HUES6 (cell line): Measurements from ENCODE around the gene FAM216A.
"Not testable (repeated sequence)": the region's sequence is repeated elsewhere in the genome, so short reads cannot be mapped to it uniquely, and the experiment has no call there.

Experiments used
- H3K27ac ChIP-seq: 2 replicates; pipeline ENCODE4 v1.7.0; 2013; ENCODE audit warnings: low read depth, mild to moderate bottlenecking, low read length, inconsistent platforms
- H3K27me3 ChIP-seq: 2 replicates; pipeline ENCODE4 v1.6.1; 2013; ENCODE audit warnings: low read length; ENCODE audit not compliant: control insufficient read depth, insufficient read depth
- H3K36me3 ChIP-seq: 2 replicates; pipeline ENCODE4 v1.6.1; 2013; ENCODE audit warnings: low read length; ENCODE audit not compliant: control insufficient read depth, insufficient read depth
- H3K4me1 ChIP-seq: 2 replicates; pipeline ENCODE4 v1.6.1; 2013; ENCODE audit warnings: low read length; ENCODE audit not compliant: control insufficient read depth, insufficient read depth
- H3K4me3 ChIP-seq: 2 replicates; pipeline ENCODE4 v1.5.1; 2013; ENCODE audit warnings: low read depth, low read length
- H3K9ac ChIP-seq: one replicate; pipeline ENCODE4 v1.6.1; 2013; ENCODE audit warnings: mild to moderate bottlenecking, low read length
- H3K9me3 ChIP-seq: 2 replicates; pipeline ENCODE4 v1.6.1; 2013; ENCODE audit warnings: low read depth, low read length; ENCODE audit not compliant: control insufficient read depth, insufficient read depth

FAM216A gene

GRCh38 chr12:110468214-110469048 lies at the start of gene FAM216A, which contains the start of gene GPN3:
Gene FAM216A (plus strand): TSS chr12:110468845. CDS start chr12:110468876, 31 bp downstream.
Gene GPN3 (minus strand): TSS chr12:110468257. CDS start chr12:110468203, 54 bp downstream.
- H3K9me3 ChIP-seq = no peaks in the 10 kb centered on the region
- H3K36me3 ChIP-seq = peaks cover 18% of the 10 kb centered on the region
- H3K4me3 ChIP-seq = peak within 1 kb of the TSS; percentile 66
- H3K27ac ChIP-seq = peak within 1 kb of the TSS; percentile 48
- H3K27me3 ChIP-seq = no peaks in the 10 kb centered on the region
- H3K4me1 ChIP-seq = peaks cover 8% of the 10 kb centered on the region; the same call in 1 of the 2 replicates
- peak within 1 kb of the TSS; percentile 84 for H3K9ac ChIP-seq

DNA sequence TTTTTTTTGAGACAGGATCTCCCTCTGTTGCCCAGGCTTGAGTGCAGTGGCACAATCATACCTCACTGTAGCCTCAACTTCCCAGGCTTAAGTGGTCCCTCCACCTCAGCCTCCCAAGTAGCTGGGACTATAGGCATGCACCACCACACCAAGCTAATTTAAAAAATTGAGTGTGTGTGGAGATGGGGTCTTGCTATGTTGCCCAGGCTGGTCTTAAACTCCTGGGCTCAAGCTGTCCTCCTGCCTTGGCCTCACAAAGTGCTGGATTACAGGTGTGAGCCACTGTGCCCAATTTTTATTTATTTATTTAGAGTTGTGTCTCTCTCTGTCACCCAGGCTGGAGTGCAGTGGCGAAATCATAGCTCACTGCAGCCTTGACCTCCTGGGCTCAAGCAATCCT lies 48.0 kb upstream of the FAM216A start:
- H3K9me3 ChIP-seq, H3K36me3 ChIP-seq, H3K27ac ChIP-seq, H3K4me3 ChIP-seq, H3K27me3 ChIP-seq, H3K4me1 ChIP-seq, H3K9ac ChIP-seq: not testable (repeated sequence)

GRCh38 chr12:110421159-110421661 lies 47.4 kb upstream of the FAM216A start:
- H3K36me3 ChIP-seq = no peaks in the 10 kb centered on the region
- peaks cover 5% of the 10 kb centered on the region; the same call in 1 of the 2 replicates for H3K4me1 ChIP-seq
- no peak overlapping the region for H3K9ac ChIP-seq
- no peak overlapping the region for H3K27ac ChIP-seq
- H3K9me3 ChIP-seq = no peaks in the 10 kb centered on the region
- no peaks in the 10 kb centered on the region for H3K27me3 ChIP-seq
- no peak overlapping the region for H3K4me3 ChIP-seq

- H3K4me3 ChIP-seq = no peak overlapping the region
- no peaks in the 10 kb centered on the region for H3K27me3 ChIP-seq
- H3K27ac ChIP-seq = no peak overlapping the region
- no peak overlapping the region for H3K9ac ChIP-seq
- no peaks in the 10 kb centered on the region for H3K9me3 ChIP-seq
- peaks cover 5% of the 10 kb centered on the region; the same call in 1 of the 2 replicates for H3K4me1 ChIP-seq
- H3K36me3 ChIP-seq = no peaks in the 10 kb centered on the region
Measured at GRCh38 chr12:110421701-110422100, 46.9 kb upstream of the FAM216A start.

DNA sequence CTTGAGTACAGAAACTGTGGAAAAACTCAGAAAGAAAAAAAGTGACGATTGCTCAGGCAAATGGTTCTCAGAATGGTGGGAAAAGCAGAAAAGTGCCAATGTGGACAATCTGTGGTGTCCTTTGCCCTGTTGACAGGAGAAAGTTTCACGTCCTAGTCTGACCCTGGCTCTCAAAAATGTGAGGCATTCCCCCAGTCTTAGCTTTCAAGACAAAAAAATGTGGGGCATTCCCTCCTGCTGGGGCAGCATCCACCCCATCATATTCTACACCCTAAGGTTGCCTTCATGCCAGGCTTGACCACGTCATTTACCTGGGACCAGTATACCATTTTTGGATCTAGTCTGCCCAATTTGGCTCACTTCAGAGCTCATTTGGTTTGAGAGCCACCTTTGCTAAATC lies 44.4 kb upstream of the FAM216A start:
- Histone ChIP-seq H3K4me3 (no peak overlapping the region), H3K4me1 (peaks cover 5% of the 10 kb centered on the region; the same call in 1 of the 2 replicates), H3K9me3 (no peaks in the 10 kb centered on the region), H3K27ac (no peak overlapping the region), H3K27me3 (no peaks in the 10 kb centered on the region), H3K36me3 (no peaks in the 10 kb centered on the region), H3K9ac (no peak overlapping the region)

DNA sequence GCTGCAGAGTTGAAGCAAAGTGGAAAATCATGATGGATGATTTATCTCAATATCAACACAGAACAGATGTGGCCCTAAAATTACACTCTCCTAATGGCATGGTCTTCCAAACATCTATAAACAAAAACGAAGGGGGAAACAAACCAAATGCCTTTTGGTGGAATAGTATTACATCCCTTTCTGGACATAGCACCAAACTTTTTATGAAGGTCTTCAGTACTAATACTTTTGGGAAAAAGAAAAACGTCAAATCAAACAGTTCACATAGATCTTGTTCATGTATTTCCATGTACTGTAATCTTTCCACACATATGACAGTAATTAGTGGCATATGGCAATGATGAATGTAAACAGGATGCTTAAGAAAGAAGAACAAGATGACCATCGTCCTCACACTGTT lies 42.2 kb upstream of the FAM216A start:
- no peak overlapping the region for H3K27ac ChIP-seq
- H3K9me3 ChIP-seq = no peaks in the 10 kb centered on the region
- H3K27me3 ChIP-seq = no peaks in the 10 kb centered on the region
- no peak overlapping the region for H3K4me3 ChIP-seq
- no peaks in the 10 kb centered on the region for H3K36me3 ChIP-seq
- no peak overlapping the region for H3K9ac ChIP-seq
- peaks cover 5% of the 10 kb centered on the region; the same call in 1 of the 2 replicates for H3K4me1 ChIP-seq

DNA sequence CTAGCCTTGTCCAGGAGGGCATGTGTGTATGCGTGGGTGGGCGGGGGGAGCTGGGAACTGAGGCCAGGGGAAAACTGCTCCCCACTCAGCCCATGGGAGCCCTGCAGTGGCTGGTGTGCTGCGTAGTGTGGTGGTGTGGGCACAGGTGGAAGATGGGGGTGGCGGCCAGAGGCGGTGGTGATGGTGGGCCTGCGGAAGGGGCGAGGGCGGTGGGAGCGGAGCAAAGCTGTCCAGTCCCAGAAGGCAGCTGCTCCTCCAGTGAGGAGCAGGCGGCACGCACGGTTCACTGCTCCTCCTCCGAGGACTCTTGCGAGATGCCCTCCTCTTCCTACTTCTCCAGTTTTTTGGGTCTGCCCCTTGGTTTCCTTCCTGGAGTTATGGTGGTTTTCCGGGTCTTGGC lies 39.0 kb upstream of the FAM216A start:
- not testable (repeated sequence) for H3K9ac ChIP-seq, H3K4me3 ChIP-seq, H3K27me3 ChIP-seq, H3K4me1 ChIP-seq, H3K9me3 ChIP-seq, H3K36me3 ChIP-seq, H3K27ac ChIP-seq

DNA sequence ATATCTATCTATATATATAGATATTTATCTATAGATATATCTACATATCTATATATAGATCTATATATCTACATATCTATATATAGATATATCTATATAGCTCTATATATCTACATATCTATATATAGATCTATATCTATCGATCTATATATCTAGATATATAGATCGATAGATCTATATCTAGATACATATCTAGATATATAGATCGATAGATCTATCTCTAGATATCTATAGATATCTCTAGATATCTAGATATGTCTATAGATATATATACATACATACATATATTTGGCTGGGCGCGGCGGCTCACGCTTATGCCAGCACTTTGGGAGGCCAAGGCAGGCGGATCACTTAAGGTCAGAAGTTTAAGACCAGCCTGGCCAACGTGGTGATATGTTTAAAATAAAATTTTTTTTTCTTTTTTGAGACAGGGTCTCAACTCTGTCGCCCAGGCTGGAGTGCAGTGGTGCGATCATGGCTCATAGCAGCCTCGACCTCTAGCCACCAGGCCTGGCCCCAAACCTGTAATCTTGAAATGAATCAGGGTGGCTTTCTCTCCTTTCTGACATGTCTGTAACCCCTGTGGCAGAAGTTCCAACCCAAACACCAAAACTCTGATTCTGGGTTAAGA lies 36.6 kb upstream of the FAM216A start:
- Histone ChIP-seq H3K4me3 (no peak overlapping the region), H3K36me3 (peaks cover 25% of the 10 kb centered on the region), H3K27ac (no peak overlapping the region), H3K9me3 (no peaks in the 10 kb centered on the region), H3K4me1 (no peaks in the 10 kb centered on the region), H3K9ac (no peak overlapping the region), H3K27me3 (no peaks in the 10 kb centered on the region)

DNA sequence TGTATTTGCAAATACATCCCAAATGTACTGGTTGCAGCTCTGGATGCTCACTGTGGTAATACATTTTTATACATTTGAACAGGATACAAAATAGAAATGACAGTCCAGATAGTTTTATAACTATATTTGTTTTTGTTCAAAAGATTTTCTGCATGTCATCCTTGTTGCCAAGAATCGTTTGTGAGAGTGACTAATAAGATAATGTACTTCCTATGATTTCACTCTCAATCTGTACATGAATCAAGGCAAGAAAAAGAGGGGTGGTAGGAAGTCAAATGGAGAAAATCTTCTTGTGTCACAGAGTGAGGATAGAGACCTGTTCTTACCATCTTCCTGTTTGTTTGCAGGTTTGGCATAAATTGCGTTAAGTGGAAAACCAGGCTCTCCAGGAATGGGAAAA lies 32.4 kb upstream of the FAM216A start:
- peaks cover 56% of the 10 kb centered on the region for H3K36me3 ChIP-seq
- H3K27me3 ChIP-seq = no peaks in the 10 kb centered on the region
- H3K4me3 ChIP-seq = no peak overlapping the region
- H3K9me3 ChIP-seq = no peaks in the 10 kb centered on the region
- H3K27ac ChIP-seq = no peak overlapping the region
- H3K4me1 ChIP-seq = no peaks in the 10 kb centered on the region
- H3K9ac ChIP-seq = no peak overlapping the region

GRCh38 chr12:110444455-110444854 lies 24.2 kb upstream of the FAM216A start:
- H3K9ac ChIP-seq = no peak overlapping the region
- no peaks in the 10 kb centered on the region for H3K9me3 ChIP-seq
- H3K4me1 ChIP-seq = no peaks in the 10 kb centered on the region
- H3K36me3 ChIP-seq = peaks cover 57% of the 10 kb centered on the region
- H3K4me3 ChIP-seq = no peak overlapping the region
- no peaks in the 10 kb centered on the region for H3K27me3 ChIP-seq
- H3K27ac ChIP-seq = no peak overlapping the region
